SKM-1 treated with dmso at 0.1 percent for 144 hours (cell line): ENCODE measurements around the gene SCYGR1.
"Not testable (repeated sequence)": the region's sequence is repeated elsewhere in the genome, so short reads cannot be mapped to it uniquely, and the experiment has no call there.

Source experiments
- DNase-seq: peaks from one replicate; lab custom pipeline; 2025; ENCODE audit not compliant: unreplicated experiment; lab: John Stamatoyannopoulos, UW

SCYGR1 gene, protein sequence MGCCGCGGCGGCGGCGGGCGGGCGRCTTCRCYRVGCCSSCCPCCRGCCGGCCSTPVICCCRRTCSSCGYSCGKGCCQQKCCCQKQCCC

DNA sequence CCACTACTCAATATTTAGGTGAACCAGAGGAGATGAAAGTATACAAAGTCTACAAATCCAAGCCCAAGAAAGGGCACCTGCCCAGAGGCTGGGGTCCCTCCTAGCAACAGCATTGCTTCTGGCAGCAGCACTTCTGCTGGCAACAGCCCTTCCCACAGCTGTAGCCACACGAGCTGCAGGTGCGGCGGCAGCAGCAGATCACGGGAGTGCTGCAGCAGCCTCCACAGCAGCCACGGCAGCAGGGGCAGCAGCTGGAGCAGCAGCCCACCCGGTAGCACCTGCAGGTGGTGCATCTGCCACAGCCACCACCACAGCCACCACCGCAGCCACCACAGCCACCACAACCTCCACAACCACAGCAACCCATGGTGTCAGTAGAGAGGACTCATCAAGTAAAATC is at the start of gene SCYGR1:
Gene SCYGR1 (minus strand): TSS at position 367 of the 400 bp plus-strand sequence. CDS start 0 bp downstream, at position 367.
- DNase-seq = not testable (repeated sequence)

DNA sequence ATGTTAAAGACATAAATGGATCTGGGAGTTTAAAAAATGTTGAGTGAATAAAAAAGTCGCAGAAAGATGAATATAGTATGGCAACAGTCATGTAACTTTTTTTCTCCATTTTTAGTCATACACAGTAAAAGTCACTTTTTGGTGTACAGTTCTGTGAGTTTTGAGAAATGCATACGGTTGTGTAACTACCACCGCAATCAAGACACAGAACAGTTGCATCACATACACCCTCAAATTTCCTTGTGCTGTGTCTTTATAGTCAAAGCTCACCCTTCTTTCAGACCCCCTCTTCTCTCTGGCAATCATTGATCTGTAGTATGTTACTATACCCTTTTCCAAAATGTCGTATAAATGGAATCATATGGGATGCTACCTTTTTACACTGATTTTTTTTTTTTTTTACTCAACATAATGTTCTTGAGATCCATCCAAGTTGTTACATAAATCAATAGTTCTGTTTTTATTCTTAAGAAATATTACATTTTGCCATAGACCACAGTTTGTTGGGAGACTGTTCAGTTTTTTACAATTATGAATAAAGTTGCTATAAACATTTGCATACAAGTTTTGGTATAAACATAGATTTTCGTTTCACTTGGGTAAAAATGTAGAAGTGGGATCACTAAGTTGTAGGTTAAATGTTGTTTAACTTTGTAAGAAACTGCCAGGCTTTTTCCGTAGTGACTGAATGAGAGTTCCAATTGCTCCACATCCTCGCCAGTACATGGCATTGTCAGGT is 48.9 kb upstream of the SCYGR1 start:
- DNase-seq = peak; percentile 79

DNA sequence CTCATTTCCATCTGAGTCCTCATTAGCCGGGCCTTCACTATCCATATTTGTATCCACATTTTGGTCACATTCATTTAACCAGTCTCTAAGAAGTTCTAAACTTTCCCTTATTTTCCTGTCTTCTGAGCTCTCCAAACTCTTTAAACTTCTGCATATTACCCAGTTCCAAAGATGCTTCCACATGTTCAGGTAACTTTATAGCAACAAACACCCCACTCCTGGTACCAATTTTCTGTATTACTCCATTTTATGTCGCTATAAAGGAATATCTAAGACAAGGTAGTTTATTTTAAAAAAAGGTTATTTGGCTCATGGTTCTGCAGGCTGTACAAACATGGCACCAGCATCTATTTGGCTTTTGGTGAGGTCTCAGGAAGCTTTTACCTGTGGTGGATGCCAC is 45.4 kb upstream of the SCYGR1 start:
- DNase-seq = no peak

DNA sequence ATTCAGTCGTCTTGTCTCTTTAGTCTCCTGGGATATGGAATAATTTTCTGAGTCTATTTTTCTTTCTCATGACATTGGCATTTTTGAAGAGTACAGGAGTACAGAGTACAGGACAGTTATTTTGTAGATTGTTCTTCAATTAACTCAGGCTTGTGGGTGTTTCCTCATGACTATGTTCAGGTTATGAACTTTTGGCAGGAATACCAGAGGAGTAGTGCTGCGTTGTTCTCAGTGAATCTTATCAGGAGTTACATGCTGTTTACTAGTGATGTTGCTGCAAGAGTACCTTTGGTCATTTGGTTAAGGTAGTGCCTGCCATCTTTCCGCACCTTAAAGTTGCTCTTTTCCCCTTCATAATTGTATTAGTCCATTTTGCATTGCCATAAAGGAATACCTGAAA is 42.9 kb upstream of the SCYGR1 start:
- DNase-seq = no peak

DNA sequence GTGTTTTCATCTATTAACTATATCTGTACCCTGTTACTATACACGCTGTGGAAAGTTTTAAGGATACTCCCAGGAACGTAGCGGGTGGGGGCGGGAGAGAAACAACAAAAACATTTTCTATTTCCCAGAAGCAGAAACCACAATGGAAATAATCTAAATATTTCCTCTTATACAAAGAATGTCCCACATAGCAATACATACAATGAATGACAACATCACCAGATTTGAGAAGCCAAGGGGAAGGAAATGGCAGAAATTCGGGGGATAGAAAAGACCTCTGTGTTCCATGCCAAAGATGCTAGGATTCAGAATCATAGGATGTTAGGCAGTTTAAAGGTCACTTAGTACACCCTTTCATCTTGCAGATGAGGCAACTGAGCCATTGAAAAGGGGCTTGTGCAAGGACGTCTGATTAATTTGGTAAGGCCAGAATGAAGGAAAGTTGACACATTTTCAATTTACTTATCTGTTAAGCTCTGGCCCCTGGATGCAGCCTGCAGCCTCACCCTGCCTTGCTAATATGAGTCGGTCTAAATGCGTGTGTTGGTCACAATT is 41.1 kb upstream of the SCYGR1 start:
- no peak for DNase-seq

DNA sequence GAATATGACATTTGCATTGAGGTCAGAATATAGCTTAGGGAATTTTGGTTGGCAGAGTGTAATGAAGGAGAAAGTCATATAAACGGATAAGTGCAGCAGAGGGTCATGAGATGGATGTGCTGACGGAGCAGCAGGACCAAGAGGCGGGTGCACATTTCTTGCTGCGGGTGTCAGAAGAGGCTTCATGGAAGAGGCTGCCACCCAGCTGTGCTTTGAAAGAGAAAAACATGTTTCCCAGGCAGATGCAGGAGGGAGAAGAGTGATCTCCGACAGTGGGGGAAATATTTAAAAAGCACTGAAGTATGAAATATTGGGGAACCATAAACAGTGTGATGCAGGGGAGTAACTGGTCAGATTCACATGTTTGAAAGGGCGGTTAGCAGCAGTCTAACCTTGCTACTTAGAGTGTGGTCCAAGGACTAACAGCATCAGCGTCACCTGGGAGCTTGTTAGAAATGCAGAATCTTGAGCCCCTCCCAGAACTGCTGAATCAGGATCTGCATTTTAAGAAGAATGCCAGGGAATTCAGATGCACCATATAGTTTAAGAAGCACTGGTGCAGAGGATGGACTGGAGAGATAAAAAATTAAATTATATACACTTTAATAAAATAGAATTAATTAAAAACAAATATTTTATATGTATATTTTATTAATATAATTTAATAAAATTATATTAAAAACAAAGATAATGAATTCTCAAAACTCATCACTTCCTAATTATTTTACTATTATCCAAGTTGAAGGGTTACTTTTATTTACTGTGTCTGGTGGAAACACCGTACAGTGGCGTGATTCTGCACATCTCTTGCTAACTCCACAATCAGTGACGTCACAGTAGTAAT is 36.1 kb upstream of the SCYGR1 start:
- DNase-seq = no peak

DNA sequence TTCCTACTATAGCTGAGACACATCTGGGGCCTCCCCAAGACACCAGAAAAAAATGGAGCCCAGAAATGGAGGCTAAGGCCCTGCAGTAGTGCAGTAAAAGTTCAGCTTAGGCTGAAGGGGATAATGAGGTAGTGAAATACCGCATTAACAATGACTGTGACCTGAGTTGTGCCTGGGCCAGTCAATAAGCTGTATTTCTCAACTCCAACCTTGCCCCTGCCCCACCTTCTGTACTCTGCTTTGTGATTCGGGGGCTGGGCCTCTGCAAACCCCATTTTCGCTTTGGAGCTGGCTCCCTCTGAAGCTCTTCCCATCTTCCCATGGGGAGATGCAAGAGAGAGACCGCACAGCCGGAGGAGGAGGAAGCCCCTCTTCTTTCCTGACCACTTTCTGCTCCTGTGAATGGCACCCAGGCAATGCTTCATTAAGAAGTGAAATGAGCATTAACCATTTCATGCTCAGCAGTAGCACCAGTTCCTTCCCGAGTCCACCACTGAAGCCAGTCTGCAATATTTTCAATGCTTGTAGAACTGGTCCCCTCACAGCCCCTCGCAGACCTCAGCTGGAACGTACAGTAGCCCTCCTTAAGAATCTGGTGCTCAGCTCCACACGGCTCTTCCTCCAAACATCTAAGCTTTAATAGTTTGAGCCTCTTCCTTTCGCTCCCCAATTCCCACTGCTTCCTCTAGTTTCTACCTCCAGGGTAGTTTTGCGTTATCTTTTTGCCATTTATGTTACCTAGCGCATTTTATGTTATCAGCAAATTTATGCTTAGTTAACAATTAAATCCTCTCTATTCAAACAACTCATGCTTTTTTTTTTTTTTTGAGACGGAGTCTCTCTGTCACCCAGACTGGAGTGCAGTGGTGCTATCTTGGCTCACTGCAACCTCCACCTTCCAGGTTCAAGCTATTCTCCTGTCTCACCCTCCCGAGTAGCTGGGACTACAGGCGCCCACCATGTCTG is 32.6 kb upstream of the SCYGR1 start:
- DNase-seq = no peak

DNA sequence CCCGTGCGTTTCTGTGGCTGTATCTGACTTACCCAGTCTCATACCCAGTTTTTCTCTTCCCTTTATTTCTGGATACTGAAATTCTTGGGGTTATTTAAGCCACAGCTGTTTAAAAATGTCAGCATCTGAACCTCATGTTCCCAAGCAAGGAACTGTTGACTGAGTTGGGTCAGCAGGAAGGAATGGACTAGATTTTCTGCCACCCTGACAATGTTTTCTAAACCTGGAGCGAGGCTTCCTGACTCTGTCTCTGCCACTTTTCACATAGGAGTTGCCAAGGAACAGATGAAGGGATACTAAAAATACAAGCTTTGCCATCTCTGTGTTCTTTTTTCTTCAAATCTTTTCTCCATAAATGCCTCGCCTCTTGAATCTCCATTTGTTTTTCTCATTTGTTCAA is 29.0 kb upstream of the SCYGR1 start:
- DNase-seq = no peak

DNA sequence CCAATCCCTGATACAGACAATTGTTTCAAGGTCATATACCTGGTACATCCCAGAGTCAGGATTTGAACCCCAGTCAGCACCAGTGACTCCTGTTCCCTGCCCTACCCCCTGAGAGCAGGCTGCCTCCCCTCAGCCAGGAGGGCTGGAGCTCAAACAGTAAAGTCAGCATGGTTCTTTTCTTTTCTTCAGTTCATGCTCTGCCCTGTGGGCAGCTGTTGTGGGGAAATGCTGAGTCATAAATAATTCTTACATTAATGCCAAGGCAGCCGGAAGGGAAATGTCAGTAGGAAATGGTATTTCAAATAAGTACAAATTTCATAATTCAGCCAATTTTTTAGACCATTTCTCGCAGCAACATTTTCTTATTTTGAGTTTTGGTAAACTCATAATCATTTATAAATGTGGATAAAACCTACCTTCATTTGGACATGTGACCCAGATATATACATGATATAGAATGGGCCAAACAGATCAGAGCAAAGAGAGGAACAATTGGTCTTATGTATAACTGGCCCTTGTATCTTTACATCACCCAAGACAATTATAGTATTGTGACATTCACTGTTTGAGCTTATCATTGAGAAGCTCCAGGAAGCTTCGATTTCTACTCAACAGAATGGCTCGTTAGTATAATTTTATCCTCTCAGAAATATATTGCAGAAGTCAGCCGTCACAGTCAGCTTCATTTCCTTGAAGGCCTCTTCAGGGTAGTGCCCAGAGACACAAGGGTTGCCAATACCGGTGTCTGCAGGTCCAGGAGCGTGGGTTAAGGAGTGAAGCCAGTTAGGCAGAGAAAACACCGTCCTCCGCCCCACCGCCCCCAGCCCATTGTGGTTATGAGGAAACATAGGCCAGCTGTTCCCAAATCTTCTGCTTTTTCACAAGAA is 28.0 kb upstream of the SCYGR1 start:
- peak; percentile 90 for DNase-seq

DNA sequence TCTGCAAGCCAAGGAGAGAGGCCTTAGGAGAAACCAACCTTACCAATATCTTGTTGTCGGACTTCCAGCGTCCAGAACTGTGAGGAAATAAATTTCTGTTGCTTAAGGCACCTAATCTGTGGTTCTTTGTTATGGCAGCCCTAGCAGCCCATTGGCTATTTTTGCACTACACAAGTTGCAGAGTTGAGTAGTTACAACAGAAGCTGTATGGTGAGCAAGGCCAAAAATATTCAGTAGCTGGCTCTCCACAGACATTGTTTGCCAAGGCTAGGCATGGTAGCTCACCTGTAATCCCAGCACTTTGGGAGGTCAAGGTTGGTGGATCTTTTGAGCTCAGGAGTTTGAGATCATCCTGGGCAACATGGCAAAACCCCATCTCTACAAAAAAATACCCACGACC is 27.1 kb upstream of the SCYGR1 start:
- no peak for DNase-seq

DNA sequence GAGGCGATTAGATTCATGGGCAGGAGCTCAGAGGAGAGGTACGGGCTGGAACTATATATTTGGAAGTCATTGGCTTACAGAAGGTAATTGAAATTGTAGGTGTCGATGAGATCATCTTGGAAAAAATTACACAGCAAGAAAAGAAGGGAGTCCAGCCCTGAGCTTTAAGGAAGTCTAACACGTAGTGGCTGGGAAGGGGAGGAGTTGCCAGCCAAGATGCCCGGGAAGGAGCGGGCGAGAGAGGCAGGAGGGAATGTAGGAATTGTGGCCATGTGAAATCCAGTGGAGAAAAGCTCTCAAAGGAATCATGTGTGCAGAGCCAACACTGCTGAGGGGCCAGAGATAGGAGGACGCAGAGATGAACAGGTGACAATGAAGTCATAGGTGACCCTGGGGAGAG is 25.6 kb upstream of the SCYGR1 start:
- DNase-seq = no peak

DNA sequence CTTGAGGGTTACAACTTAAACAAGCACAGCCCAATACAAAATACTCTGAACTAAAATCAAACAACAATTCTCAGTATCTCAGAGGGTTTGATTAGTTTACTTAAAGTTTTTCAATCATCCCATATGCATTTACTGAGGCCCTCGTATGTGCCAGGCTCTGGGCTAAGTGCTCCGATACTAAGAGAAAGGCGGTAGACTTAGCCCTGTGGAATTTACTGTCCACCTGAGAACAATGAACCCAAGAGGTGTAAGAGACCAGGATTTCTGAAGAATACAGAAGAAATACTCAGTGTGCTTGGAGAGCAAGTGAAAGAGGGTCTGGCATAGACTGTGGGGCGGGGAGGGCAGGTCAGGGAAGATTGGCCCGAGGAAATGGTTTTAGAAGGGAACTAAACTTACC is 25.1 kb upstream of the SCYGR1 start:
- DNase-seq = no peak

DNA sequence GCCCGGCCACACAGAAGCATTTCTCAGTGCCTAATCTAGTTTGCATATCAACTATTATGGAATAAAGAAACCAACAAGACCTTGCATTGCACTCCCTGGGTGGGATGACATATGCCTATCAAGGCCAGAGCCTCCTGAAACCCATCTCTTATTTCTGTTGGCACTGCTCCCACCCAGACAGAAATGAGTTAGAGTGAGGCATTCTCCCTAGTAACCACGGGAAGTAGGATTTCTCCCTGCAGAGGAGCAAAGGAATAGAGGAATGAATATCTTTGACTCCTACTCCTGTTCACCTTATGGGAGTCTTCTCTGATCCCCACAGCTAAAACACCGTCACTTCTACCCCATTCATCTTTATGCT is 24.2 kb upstream of the SCYGR1 start:
- no peak for DNase-seq

DNA sequence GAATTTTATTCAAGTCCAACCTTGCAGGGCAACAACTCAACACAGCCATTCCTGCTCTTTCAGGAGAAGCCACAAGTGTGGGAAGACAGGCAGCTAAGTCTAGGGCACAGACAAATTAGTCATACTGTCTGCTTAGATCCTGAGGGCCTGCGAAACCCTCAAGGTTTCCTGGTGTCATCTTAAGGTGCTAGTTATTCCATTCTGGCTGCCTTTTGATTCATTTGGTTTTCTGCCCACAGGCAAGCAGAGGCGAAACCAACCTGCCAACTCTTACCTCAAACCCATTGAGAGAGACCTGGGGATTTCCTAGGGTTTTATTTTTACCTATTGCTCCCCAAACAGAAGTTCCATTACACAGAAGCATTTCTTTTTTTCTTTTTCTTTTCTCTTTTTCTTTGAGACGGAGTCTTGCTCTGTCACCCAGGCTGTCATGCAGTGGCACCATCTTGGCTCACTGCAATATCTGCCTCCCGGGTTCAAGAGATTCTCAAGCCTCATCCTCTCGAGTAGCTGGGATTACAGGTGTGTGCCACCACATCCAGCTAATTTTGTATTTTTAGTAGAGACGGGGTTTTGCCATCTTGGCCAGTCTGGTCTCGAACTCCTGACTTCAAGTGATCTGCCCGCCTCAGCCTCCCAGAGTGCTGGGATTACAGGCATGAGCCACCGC is 23.7 kb upstream of the SCYGR1 start:
- no peak for DNase-seq

DNA sequence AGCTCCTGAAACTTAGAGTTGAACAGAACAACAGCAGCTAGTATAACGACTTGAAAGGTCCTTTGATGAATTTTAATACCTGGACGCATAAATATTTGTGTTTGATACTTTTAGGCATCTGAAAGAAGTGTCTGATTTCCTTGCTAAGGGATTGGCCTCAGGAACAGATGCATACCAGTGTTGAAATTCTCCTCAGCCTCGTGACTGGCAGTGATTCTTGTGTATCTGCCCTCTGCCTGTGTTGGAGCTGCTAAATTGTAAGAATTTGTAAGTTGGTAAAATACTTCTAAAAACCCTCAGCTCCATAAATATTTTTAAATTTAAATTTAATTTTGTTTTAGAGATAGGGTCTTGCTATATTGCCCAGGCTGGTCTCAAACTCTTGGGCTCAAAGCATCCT is 22.4 kb upstream of the SCYGR1 start:
- DNase-seq = no peak

DNA sequence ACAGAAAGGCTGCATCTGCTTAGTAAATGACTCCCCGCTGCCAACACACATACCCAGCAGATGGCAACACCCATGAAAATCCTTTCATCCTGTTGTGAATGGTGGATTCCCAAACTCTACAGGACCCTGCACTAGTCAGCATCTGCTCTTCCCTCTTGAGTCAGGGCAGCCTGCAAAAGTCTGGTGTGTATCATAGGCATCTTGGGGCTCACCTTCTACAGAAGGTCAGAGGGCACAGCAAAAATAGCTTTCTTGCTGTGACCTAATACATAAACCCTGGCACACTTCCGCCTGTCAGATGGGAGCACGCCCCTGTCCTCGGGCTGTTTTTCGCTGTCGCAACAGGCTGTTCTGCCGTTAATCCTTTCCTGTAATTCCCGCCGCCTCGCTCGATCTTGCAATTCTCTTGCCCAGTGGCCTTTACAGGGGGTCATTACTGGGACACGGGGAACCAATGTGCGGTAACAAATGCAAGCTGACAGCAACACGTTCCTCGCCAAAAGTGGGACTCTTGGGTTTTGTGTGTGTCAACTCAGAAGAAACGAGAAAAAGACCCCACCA is 19.9 kb upstream of the SCYGR1 start:
- peak; percentile 93 for DNase-seq

DNA sequence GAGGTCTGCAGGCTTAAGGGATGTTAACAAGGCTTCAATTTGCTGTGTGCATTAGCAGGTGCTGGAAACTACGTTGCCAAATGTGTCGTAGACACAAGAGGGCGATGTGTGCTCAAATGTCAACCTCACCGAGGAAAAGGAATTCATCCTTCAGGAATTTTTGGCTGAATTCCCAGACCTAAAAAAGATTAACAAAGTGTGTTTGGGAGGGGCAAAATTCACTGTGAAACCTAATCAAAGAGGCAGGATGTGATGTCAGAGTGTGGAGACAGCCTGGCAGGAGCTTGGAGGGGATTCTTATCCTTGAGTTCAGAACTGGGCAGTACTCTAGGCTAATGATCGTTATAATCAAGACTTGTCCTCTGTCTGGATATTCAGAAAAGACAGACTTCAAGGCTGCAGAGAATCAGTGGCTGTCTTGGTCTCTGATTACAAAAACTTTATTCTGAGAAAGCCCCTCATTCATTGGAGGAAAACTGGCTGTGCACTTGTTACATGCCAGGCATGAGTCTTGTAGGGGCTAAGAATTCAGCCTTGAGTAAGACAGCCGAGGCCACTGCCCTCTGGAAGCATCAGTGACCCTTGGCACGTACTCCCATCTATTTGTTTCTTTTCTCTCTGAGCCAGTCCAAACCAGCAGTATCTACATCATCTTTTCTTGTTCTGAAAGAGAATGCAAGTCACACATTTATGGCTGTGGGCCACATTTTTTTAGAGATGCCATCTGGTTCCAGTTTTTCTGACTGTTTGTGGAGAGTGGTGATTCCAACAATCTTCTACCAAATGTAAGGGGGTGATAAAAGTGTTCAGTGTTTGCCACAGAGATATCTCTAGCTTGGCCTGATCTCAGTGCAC is 18.7 kb upstream of the SCYGR1 start:
- DNase-seq = peak; percentile 16
